Iris pigment epithelial cell (primary cell): ENCODE results near the gene PAQR7.

Source experiments
- DNase-seq: peaks from one replicate; pipeline ENCODE4 v3.0.0-alpha.2; 2011; ENCODE audit warnings: low read depth

PAQR7 gene

DNA sequence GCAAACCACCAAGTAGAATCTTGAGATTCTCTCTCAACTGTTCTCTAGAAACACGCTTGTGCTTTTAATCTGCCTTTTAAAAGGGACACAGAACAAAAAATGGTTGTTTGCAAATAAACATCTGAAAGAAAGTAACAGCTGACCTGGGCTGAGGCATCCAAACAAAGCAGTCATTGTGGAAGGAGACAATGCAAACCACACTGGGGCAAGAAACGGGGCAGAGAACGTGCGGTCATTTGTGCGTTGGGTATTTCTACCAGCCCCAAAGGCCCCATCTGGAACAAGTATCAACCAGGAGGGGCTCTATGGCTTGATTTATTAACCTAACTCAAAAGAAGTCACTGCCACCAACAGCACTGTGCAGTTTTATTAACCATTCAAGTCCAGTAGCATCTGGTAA is 24.7 kb upstream of the PAQR7 start:
- no peak for DNase-seq

DNA sequence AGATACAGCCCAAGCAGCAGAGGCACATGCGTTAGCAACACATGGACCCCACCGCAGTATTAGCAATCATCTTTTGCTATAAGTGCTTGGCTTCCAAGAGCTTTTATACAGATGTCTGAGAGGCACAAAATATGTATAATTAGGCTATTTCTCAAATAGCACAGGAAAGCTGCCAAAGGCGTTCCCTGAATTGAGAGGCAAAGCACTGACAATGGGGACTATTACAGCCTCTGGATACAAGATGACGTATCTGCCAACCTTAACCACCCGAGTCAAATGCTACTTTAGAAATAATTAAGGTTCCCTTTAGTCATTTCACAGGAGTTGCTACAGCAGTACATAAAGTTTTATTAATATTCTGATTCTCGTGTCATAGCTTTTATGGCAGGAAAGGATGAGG is 24.3 kb upstream of the PAQR7 start:
- DNase-seq: no peak

DNA sequence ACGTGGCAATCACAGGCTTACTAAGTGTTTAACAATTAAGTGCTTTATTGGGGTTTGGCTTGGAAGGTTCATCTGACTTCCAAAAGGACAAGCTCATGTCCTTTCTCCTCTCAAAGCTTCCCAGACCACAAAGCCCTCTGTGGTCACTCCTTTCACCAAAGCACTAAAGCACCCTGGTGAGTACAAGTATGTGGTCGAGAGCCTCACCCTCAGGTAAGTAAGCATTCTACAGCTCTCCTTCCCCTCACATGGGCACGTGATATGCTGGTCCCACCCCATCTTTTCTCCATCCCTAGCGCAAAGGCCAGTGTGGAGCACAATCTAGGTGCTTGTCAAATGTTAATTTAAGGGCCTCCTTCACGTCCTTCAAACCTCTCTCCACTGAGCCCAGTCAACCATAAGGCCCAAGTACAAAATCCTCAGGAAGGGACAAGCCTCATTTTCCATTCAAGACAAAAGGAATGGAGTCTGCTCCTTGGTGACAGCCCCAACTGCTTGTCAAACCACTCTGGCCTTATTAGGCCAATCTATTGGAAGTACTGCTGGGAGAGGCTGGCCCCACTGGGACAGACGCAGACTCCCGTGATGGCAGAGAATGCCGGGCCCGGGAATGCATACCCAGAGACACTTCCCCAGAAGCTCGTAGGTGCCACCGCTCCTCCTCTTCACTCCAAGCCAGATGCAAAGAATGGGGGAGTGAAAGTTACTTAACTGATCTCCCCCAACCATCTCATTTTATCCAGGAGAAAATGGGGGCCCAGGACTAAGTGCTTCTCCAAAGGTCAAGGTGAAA is 22.9 kb upstream of the PAQR7 start:
- no peak for DNase-seq

DNA sequence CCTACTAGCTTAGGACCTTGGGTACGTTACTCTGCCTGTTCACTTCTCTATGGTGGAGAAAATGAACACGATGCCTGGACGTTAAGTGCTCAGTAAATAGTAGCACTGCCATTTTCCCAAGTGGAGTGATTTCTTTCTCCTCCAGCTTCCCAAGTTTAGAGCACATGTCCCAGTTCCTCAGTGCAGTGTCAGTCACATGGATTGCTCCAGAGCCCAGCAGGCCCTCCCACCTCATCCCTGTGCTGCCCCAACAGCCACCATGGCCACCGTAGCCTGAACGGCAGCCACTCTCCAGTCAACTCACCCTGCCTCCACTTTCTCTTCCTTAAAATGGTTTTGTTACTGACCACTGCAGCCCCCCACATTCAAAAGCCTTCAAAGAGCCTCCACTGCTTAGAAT is 22.2 kb upstream of the PAQR7 start:
- DNase-seq: no peak

DNA sequence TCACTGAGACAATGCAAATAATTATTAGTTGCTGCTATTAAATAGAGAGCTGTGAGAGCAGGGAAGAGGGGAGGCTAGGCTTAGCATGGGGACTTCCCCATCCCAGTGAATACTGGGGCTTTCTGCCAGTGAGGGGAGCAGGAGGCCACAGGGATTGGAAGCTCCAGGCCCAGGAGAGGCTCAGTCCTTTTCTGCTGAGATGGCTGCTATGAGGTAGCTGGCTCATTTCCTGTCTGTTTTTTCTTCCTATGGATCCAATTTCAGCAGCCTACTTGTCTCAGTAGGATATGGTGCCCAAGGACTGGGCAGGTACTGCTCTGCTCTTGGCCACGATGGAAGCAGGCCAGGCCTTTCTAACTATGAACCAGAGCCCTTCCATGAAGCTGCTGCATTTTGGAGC is 20.8 kb upstream of the PAQR7 start:
- DNase-seq: peak; percentile 57

DNA sequence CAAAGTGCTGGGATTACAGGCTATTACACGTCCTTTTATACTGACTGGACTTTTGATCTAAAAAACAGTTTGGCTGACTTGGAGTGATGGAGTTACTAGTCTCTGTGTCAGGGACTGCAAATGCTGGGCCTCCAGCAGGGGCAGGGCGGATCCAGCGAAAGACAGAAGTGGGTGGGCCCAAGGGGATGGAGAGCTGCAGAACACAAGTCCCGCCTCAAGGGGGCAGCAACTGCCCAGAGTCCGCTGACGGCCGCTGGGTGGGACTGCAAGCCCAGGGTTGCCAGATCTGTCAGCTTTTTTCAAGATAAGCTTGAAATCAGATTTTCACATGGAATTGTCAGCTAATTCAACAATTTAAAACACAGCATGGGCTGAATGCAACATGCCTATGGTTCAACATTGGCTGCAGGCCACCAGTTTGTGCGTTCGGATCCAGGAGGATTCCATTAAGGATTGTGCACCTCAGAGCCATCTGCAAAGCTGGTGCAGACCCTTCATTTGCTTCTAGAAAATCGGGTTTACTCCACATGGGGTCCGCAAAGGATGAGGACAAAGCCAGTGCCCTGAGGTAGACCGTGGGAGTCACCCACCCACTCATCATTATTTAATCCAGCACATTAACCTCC is 20.0 kb upstream of the PAQR7 start:
- DNase-seq: peak; percentile 92

DNA sequence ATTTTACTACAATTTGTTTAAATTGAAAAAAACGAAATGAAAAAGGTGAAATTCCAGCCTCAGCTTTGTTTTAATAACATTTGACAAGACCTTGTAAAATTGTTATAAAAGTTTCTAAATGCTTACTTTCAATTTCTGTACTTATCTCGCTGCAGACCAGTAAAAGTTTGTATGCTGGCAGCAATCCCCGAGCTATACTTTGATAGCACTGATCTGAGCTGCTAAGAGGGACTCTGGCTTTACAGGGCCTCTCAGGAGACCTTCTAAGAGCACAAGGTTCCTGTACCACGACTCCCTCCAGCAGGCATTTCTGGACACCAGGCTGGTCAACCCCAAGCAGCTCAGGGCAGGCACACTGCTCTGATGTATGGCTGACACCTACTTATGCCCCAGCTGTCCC is 17.6 kb upstream of the PAQR7 start:
- DNase-seq: no peak

DNA sequence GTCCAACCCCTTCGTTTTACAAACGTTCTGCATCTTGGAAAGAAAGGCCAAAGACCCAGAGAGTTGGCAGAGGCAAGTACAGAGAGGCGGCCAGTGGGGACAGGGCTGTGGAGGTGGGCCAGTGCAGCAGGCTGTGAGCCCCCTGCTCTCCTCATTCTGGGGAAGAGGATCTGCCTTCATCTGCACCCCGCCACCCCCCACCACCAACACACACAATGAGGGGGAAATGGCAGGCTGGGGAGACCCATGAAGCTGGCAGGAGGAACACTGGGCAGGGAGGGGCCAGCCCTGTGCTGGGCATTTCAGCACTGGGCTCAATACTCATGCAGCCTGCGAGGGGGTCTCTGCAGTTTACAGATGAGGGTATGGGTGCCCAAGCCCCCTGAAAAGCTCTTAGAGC is 16.1 kb upstream of the PAQR7 start:
- DNase-seq: no peak

DNA sequence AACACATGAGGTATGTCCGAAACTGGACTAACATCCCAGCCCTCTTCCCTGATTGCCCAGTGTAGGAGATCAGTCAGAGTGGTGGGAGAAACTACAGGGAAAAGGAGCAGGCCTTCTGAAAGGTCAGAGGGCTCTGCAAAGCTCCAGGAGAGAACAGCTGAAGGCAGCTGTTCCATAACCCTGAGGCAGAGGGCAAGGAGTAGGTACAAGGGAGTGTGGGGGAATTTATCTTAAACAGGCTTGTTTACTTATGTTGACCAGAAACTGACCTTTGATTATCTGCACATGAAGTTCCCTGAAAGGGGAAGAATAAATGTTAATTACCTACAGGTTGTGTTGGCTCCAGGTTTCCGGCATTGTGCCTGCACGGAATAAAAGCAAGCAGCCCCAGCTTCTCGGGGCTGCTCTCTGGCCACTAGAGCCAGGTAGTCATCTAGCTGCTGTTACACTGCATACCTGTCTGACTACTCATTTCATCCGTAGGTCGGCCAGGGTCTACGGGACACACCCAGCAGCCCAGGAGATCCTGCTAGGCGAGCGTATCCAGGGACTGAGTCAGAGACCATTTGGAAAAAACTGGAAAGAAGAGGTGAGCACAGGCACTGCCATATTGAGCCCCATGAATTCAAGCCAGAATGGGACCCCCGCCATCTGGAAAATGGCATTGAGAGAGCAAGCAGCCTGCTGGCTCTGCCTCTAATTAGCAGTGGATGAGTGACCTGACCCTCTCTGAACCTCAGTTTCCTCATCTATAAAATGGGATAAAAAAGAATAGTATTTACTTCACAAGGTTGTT is 14.9 kb upstream of the PAQR7 start:
- peak; percentile 61 for DNase-seq

DNA sequence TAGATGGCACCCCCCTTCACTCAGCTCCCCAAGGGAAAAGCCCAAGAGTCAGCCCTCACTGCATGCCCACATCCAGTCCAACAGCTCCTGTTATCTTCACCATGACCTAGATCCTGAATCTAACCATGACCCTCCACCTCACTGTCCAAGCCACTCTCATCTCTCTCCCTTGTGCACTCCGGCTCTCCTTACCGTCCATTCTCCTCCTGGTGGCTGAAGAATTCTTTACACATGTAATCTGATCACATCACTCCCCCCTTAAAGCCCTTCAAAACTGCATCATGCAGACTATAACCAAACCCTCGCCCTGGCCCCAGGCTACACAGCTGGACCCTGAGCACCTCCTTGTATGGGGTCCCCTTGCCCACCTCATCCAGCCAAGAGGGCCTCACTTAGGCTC is 14.0 kb upstream of the PAQR7 start:
- peak; percentile 44 for DNase-seq

DNA sequence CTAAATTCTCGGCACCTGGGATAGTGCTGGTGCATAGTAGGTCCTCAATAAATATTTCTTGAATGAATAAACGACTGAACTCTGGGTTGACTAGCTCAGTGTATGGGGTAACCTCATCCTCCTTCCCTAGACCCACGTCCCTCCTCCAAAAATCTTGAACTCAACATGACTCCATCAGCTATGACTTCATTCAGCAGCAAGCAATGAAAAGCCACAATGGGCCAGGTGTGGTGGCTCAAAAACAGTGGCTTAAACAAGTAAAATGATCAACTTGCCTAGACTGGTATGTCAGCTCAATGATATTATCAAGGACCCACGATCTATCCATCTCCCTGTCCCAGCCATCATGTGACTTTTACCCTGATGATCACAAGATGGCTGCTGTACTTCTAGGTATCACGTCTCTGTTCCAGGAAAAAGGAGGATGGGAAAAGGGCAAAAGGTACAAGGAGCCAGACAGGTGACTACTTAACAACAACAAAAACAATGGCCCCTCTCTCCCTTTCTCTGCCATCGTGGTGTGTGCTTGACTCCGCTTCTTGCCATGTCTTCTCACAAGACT is 13.0 kb upstream of the PAQR7 start:
- no peak for DNase-seq

DNA sequence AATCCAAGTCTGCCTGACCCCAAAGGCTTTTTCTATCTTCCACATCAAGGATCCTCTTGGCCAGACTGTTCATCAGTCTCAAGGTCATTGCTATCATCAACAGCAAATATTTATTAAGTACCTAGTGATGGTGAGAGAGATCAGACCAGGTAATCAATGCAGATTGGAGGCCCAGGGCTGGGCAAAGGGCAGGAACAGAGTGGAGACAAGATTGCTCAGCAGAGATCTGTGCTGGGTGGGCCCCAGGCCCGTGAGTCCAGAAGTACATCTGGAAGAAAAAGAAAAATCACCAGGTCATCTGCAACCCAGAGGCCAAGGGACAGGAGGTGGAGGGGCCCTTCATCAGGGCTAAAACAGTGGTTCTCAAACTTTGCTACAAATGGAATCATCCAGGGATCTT is 10.1 kb upstream of the PAQR7 start:
- no peak for DNase-seq

DNA sequence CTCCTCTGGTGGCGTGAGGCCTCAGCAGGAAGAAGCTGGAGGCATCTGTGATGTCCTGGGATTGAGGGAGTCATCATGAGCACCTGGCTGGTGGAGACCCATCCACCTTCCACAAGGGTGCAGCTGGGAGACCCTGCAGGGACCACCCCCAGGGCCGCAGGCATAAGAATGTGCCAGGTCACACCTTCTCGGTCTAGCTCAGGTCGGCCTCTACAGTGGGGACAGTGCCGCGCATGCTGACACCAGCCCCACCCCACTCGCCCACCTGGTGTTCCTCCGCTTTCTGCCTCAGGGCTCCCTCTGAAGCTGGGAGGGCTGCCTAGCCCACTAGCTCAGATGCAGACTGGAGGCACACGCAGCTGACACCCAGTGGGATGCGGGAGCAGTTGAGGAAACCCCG is 5.8 kb upstream of the PAQR7 start:
- no peak for DNase-seq

DNA sequence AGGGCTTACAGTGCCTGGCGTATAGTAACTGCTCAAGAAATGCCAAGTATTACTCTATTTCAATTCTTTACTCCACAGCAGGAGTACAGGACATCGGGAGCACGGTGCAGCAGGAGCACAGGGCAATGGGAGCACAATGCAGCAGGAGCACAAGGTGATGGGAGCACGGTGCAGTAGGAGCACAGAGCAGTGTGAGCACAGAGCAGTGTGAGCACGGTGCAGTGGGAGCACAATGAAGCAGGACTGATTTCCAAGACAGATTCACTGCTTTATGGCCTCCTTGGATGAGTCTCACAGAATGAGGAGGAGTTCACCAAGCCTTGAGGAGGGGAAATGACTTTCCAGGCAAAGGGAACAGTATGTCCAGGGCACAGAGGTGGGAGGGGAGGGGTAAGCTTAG is 5.0 kb upstream of the PAQR7 start:
- no peak for DNase-seq

DNA sequence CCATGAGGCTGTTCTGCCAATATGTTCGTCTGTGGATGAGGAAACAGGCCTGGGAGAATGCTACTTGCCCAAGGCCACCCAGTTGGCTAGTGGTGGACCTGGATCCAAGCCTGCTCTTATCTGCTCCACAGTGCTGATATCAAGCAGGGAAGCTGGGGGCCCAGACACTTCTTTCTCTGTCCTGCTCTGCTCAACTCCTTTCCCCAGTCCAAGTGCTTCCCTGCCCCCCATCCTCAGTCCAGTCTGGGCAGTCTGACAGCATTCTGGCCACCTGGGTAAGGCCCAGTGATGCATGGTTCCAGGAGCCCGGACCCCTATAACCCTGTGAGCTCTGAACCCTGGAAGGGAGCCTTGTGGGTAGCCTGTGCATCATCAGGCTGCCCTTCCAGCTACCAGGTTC is 4.2 kb upstream of the PAQR7 start:
- DNase-seq: no peak

DNA sequence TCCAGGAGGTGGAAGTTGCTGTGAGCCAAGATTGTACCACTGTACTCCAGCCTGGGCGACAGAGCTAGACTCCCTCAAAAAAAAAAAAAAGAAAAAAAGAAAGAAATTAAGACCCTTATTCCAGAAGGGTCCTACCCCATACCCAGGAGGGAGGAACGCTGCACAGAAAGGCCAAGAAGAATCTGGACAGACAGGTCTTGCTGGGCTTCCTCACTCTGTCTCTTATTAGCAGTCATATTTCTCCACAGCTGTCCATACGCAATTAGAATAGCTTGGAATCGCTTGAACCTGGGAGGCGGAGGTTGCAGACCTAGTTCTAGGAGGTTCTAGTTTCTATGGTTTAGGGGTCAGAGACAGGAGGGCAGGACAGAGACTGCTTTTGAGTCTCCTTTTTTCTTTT is 3.2 kb upstream of the PAQR7 start:
- DNase-seq: no peak

DNA sequence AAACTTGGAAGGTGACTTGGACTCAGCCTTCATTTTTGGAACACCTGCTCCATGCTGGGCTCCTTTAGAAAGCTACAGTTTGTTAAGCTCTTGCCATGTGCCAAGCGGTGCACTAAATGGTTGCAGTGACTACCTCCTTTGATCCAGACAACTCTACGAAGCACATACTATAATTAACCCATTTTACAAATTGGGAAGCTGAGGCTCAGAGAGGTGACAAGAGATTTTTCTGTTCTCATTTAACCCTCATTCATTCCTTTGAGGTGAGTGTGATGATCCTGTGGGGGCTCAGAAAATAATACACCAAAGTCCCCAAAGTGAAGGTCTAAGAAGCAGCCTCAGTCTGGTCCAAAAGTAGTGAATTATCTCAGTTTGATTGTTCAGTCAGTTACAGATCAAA is 1.6 kb upstream of the PAQR7 start:
- DNase-seq: no peak

DNA sequence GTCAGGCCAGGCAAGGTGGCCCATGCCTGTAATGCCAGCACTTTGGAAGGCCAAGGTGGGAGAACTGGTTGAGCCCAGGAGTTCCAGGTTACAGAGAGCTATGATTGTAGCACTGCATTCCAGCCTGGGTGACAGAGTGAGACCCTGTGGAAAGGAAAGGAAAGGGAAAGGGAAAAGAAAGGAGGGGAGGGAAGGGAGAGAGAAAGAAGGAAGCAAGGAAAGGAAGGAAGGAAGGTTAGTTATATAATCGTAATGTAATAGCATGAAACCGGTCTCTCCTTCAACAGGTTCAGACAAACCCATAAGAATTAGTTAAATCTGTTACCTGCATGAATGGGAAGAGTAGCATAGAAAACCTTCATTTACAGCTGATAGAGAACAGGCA is 1.2 kb upstream of the PAQR7 start:
- no peak for DNase-seq

DNA sequence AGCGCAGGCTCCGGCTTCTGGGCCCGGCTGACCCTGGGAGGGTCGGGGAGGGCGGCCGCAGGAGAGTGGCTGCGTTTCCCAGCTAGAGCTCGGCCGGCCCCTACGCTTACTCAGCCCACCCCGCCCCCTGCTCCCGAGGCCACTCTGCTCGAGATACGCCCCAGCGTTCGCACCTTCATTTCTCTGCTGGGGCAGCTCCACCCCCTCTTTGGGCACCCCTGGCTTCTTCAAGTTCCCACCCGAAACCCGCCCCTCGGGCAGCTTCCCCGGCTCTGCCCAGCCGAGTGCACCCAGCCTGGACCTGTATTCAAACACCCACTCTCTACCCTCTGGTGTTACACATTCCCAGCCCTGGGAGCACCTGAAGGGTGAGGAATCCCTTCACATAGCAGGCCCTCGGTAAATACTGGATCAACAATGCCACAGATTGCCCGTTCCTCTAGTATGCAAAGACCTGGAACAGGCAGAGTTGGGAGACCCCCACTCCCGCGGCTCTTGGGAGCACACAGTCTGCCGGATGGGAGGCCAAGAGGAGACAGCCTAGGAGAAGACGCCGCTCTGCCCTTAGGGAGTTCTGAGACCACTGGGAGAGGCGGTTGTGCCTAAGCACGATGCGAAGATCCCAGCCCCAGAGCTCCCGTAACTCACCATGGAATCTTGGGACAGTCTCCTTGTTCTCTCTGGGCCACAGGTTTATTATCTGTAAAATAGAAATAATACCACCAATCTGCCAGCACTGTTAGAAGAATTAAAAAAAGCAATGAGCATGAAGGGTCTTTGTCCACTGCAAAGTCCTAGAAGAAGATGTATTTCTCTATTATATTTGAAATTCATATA is 566 bp upstream of the PAQR7 start:
- no peak for DNase-seq

DNA sequence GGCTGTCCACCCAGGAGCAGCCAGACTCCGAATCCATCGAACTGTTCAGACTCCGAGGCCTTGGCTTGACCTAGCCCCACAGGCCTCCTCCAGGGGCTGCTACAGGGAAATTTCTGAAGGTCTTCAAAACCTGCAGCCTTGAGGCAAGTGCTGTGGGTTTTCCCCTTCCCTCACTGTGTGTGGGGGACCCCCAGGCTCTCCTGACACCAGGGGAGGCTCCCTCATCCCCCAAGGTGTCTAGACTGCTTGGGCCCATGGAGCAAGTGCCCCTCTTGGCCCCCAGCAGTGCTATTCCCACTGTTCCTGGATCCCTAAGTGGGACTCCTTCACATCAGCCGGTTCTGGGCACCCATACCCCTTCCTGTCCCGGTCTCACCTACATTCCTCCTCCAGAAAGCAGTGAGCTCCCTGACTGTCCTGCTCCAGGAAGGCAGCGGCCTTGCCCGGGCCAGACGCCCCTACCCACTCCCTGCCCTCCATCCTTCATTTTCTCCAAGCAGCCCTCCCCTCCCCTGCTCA is 814 bp downstream of the PAQR7 start:
- DNase-seq: no peak

DNA sequence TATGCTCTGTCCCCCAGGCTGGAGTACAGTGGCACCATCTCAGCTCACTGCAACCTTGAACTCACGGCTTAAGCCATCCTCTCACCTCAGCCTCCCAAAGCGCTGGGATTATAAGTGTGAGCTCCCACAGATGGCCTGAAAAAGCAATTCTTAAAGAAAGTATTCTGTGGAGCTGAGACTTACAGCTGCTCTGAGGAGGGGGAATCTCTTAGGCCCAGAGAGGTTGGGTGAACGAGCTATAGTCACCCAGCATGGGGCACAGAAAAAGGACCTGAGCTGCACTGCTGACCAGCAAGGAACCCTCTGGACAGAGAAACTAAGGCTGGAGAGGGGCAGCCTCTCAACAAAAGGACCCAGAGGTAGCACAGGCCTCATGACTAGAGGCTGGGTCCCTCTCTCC is 1.3 kb downstream of the PAQR7 start:
- no peak for DNase-seq

DNA sequence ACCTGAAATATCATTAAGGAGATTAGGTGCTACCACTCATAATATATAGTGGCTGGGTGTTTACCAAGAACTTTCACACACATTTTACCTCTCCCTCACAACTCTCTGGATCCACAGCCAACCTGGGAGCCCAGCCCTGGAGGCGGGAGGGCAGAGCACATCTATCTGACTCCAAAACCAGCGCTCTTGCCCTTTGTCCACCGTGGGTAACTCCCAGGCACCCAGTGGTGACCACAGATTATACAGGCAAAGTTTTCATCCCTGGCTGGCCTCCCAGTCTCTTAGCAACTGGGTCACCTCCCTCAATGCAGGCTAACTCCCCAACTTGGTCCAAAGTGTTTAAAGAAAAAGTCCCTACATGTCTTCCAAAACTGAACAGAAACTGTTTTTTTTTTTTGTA is 2.4 kb downstream of the PAQR7 start:
- no peak for DNase-seq
